ENCODE measurements around the gene ZC3H12C.
"Not testable (repeated sequence)": the region's sequence is repeated elsewhere in the genome, so short reads cannot be mapped to it uniquely, and the experiment has no call there.

The ZC3H12C gene

DNA sequence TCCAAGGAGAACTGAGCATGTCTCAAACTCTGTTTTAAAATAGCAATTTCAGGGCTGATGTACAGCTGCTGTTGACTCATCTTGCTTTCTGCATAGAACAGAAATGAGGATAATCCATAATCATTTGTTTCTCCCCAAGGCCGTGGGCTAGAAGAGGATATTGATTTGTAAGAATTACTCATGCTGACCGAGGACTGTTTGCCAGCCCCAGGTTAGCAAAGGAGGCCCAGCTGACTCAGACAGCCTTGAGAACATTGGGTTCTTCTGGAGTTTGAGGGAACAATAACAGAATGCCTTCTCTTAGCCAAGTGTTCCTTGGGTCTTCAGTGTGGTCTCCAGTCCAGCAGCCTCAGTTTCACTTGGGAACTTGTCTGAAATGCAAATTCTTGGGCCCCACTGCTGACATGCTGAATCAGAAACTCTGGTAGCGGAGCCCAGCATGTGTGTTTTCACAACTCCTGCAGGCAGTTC is 92.0 kb downstream of the ZC3H12C start:
- peak; percentile 84 for DNase-seq (ENCODE audit: low read depth)

DNA sequence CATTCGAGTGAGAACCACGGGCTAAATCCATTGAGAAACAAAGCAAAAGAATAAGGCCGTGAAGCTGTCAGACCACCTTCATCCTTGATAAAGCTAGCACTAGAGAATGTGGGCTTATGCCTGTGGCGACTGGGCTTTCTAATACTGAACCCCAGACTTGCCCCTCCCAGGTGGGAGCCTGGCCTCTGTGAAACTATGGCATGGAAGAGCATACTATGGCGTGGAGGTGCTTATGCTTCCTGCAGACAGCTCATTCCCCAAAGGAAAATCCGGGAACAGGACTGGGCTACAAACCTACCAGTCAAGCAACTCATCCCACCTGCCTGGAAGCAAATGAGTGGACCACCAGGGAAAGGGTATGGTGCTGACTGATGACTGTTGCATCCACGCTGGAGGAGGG is 92.4 kb downstream of the ZC3H12C start:
- no peak for DNase-seq (ENCODE audit: low read depth)

DNA sequence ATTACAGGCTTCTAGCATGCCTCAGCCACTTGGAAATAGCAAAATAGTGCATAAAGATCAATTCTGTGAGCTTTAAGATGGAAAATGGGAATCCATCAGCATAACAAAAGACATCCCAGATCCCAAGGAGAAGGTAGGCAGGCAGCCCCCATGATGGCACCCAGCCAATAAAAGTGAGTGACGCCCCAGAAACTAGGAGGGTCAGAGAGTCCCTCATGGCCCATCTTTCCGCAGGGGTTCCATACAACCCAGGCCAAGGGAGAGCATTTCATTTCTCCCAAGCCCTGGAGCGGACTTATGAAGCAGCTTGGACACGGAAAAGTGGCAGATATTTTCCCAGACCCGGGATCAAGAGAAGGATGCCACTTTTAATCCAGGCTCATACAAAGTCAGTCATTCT is 93.3 kb downstream of the ZC3H12C start:
- DNase-seq (ENCODE audit: low read depth) = no peak

DNA sequence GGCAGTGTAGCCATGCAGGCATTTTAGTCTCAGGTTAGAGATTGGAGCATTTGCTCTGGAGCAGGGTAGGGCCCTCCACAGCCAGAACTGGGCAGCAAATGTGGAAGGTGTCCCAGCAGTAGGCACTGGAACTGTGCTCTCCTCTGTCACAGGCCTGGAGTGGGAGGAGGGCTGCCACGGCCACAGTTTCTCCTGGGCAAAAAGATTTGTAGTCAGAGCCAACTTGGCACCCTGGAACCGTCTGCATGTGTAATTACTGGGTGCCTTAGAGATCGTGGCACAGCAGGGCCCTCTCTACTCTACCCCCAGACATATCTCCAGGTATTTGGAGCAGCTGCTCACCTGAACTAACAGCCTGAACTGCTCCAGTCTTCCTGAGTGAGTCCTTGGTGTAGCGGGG is 93.7 kb downstream of the ZC3H12C start:
- DNase-seq (ENCODE audit: low read depth) = no peak

DNA sequence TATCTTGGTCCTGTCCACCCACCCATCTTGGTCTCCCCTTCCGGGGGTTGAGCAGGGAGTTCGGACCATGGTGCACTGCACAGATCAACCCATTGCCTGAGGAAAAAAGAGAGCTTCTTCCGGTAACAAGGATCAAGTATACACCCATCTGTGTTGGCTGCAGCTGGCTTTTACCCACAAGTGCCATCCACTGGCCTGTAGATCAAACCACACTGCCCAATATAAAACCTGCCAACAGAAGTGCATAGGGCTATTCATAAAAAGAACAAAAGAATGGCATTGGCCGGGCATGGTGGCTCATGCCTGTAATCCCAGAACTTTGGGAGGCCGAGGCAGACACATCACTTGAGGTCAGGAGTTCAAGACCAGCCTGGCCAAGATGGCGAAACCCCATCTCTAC is 94.5 kb downstream of the ZC3H12C start:
- DNase-seq (ENCODE audit: low read depth) = no peak

DNA sequence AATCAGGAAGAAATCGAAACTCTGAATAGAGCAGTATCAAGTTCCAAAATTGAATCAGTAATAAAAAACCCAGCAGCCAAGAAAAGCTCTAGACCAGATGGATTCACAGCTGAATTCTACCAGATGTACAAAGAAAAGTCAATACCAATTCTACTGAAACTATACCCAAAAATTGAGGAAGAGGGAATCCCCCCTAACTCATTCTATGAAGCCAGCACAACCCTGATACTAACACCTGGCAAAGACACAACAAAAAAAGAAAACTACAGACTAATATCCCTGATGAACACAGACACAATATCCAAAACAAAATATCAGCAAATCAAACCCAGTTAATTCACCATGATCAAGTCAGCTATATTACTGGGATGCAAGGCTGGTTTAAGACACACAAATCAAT is 97.7 kb downstream of the ZC3H12C start:
- no peak for DNase-seq (ENCODE audit: low read depth)

DNA sequence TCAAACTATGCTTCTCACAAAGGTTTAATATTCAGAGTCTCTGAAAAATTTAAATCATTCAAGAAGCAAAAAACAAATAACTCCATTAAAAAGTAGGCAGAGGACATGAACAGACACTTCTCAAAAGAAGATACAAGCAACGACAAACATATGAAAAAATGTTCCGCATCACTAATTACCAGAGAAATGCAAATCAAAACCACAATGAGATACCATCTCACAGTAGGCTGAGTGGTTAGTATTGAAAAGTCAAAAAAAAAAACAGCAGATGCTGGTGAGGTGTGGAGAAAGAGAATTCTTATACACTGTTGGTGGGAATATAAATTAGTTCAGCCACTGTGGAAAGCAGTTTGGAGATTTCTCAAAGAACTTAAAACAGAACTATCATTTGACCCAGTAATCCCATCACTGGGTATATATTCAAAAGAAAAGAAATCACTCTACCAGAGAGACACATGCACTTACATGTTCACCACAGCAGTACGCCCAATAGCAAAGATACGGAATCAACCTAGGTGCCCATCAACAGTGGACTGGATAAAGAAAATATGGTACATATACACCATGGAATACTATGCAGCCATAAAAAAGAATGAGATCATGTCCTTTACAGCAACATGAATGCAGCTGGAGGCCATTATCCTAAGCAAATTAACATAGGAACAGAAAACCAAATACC is 99.6 kb downstream of the ZC3H12C start:
- not testable (repeated sequence) for DNase-seq (ENCODE audit: low read depth)

DNA sequence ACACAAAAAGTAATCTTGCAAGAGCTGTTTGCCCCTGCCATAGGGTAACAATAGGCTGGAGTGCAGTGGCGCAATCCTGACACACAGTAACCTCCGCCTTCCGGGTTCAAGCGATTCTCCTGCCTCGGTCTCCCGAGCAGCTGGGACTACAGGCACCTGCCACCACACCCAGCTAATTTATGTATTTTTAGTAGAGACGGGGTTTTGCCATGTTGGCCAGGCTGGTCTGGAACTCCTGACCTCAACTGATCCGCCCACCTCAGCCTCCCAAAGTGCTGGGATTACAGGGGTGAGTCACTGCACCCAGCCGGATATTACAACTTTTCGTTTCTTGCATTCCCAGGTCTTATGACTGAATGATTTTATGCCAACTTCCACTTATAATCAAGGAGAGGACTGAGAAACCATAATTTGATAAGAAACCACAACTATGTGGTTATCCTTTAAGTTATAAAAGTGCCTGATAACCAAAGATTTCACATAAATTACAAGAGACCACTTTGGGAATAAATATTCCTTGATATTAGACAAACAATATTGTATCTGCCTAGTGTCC is 101.1 kb downstream of the ZC3H12C start:
- peak; percentile 87 for DNase-seq (ENCODE audit: low read depth)

DNA sequence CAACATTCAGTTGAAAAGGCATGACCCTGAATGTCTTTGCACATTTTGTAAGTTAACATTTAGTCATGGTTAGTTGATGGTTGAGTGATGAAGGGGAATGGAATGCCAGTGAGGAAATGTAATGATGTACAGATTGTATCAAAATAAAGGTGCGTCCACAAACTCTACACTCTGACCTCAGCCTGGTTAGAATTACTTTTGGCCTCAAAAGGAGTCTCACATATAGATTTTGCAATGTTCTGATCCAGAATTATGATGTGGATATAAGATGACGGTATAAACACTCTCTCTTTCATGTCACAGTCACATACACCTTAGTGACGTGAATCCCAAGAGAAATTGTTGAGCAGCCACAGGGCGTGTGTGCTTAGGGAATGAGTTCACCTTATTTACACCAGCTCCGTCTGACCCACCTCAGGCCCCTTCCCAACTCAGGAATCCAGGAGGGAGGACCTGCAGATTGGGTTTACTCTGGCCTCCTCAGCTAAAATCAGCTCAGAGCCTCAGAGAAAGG is 103.1 kb downstream of the ZC3H12C start:
- DNase-seq (ENCODE audit: low read depth) = peak; percentile 93

DNA sequence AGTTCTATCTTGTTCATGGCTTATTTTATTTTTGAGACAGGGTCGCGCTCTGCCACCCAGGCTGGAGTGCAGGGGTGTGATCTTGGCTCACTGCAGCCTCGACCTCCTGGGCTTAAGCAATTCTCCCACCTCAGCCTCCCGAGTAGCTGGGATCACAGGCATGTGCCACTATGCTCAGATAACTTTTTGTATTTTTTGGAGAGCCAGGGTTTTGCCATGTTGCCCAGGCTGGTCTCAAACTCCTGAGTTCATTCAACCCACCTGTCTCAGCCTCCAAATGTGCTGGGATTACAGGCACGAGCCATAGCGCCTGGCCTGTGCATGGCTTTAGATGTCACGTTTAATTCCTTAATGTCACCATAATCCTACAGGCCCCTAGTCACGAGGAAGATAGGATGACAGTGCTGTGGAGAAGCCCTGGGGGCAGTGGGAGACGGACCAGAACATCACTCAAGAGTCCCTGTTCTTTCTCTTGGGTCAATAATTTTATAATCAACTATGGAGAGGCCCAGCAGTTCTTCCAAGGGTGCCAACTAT is 103.8 kb downstream of the ZC3H12C start:
- DNase-seq (ENCODE audit: low read depth) = no peak

DNA sequence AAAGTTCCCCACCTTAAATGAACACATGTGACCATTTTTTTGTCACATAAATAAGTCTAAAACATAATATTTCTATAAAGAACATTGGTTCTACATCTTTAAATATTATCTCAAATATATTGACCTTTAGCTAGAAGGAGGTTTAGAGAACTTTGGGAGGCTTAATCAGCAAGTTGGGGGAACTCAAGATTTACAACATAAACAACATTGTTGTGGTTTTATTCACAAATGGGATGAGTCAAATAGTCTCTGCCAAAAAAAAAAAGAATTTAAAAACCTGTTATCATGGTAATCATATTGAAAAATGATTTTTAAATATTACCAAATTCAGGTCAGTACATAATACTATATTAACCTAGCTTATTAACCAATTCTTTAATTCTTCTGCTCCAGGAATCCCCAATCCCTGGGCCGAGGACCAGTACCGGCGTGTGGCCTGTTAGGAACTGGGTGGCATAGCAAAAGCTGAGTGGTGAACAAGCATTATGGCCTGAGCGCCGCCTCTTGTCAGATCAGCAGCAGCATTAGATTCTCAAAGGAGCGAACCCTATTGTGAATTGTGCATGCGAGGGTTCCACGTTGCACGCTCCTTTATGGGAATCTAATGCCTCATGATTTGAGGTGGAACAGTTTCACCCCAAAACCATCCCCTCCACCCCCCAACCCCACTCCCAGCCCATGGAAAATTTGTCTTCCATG is 105.0 kb downstream of the ZC3H12C start:
- DNase-seq (ENCODE audit: low read depth) = peak; percentile 82

DNA sequence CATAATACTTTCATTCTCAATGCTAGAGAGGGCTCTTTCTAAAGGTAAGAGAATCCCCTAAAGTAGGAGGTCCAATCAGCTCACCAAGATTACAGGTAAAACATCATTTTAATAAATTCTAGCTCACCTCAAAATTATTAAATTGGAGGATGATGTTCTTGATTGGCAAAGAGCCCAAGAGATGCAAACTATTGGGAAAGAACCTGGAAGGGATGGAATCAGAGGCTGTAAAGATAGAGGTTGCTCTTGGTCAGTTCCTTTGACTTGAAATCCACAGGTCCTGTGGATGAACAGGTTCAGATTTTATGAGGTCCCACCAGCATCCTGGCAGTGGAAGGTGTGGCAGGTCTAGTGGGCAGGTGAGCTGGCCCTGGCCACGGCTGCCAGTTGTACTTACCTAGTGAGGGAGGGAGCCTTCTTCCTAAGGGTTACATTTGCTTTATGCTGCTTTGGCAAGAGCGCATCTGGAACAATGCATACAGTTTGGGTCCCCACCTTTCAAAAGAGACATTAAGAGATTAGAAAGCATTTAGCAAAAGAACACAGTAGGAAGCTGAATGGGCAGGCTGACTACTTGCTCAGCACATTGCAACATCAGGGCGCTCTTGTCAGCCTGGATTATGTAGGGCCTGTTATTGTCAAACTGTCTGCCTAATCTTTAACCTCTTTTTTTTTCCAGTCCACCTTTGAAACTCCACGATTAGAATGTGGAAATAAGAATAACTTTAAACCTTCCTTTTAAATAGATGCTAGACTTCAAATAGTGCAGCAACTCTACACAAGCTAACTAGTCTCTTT is 106.2 kb downstream of the ZC3H12C start:
- no peak for DNase-seq (ENCODE audit: low read depth)

DNA sequence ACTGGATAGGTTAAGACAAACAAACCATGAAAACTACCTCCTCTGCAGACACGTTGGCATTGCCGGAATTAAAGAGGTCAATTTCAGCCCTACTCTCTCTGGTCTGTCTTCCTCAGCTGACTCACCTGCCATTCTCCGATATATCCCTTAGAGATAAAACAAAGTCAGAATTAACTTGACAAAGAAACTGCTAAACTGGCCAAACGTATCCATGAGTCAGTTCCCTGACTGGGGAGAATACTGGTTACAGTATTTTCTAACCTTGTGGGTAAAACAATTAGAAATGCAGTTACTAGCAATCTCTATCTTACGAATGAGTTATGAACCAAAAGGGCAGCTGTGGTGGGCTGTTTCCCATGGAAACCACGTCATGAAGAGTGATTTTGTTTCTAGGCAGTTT is 107.0 kb downstream of the ZC3H12C start:
- DNase-seq (ENCODE audit: low read depth) = peak; percentile 63

DNA sequence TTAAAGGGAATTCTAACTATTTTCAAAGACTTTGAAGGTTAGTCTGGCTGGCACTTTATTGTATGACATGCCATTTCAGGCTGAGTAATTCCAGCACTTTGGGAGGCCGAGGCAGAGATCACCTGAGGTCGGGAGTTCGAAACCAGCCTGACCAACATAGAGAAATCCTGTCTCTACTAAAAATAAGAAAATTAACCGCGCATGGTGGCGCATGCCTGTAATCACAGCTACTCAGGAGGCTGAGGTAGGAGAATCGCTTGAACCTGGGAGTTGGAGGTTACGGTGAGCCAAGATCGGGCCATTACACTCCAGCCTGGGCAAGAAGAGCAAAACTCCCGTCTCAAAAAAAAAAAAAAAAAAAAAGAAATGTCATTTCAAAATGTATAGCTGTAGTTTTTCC is 107.6 kb downstream of the ZC3H12C start:
- no peak for DNase-seq (ENCODE audit: low read depth)

DNA sequence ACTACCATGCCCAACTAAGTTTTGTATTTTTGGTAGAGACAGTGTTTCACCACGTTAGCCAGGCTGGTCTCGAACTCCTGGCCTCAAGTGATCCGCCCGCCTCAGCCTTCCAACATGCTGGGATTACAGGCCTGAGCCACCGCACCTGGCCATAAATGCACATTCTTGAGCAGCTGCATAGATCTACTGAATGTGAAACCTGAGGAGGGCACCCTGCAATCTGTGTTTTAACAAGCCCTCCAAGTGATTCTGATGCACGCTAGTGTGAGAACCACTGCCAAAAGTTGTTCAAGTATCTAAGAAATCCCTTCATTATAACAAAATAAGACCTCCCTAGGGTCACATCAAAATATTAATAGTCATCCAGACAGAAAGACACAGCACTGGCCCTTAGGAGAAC is 113.9 kb downstream of the ZC3H12C start:
- no peak for DNase-seq (ENCODE audit: low read depth)

DNA sequence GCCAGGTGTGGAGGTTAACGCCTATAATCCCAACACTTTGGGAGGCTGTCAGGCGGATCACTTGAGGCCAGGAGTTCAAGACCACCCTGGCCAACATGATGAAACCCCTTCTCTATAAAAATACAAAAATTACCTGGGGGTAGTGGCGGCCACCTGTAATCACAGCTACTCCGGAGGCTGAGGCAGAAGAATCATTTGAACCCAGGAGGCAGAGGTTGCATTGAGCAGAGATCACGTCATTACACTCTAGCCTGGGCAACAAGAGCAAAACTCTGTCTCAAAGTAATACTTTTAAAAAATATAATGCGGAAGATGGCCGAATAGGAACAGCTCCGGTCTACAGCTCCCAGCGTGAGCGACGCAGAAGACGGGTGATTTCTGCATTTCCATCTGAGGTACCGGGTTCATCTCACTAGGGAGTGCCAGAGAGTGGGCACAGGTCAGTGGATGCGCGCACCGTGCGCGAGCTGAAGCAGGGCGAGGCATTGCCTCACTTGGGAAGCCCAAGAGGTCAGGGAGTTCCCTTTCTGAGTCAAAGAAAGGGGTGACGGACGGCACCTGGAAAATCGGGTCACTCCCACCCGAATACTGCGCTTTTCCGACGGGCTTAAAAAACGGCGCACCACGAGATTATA is 115.6 kb downstream of the ZC3H12C start:
- DNase-seq (ENCODE audit: low read depth) = not testable (repeated sequence)

DNA sequence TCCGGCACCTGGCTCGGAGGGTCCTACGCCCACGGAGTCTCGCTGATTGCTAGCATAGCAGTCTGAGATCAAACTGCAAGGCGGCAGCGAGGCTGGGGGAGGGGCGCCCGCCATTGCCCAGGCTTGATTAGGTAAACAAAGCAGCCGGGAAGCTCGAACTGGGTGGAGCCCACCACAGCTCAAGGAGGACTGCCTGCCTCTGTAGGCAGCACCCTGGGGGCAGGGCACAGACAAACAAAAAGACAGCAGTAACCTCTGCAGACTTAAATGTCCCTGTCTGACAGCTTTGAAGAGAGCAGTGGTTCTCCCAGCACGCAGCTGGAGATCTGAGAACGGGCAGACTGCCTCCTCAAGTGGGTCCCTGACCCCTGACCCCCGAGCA is 116.1 kb downstream of the ZC3H12C start:
- not testable (repeated sequence) for DNase-seq (ENCODE audit: low read depth)

DNA sequence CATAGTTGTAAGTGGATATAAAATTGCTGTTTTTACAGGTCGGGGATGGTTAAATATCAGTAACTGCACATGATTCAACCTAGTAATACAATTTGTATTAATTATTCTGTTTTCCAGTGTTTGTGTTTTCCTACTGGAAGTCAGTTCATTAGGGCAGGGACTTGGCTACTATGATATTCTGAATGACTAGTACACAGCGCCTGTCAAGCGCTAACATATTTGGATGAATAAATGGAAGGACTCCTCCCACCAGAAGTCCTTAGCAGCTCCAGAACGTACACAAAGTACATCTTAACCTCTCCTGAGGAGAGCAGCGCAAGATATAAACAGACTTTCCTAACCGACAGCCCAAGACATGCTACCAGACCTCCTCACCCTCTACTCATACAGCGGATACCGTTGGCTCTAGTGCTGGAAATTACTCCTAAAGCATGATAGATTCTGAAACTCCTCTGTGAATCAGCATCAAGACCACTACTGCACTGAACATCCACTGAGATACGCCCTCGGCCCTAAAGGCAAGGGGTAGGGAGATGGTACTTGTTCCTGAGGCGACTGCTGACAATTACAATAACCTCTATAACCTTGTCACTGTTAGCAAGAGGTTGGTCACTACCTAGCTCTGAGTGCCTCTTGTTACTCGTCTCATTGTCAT is 124.2 kb downstream of the ZC3H12C start:
- no peak for DNase-seq (ENCODE audit: low read depth)

DNA sequence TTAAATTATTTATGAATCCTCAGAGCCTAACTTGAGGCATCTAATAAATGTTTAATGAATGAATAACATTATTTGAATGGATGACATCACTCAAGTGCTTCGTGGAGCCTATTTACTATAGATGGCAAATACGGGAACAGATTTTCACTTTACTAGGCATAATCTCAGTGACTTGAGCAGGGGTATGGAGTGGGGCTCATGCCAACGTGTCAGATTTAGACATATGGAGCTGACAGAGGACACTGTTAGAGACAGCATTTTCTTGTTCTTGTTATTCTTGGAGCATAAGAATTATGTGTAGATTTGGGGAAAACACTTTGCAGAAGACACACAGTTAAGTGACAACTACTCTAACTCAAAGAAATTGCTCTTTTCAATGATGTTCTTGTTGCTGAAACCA is 124.7 kb downstream of the ZC3H12C start:
- DNase-seq (ENCODE audit: low read depth) = no peak

DNA sequence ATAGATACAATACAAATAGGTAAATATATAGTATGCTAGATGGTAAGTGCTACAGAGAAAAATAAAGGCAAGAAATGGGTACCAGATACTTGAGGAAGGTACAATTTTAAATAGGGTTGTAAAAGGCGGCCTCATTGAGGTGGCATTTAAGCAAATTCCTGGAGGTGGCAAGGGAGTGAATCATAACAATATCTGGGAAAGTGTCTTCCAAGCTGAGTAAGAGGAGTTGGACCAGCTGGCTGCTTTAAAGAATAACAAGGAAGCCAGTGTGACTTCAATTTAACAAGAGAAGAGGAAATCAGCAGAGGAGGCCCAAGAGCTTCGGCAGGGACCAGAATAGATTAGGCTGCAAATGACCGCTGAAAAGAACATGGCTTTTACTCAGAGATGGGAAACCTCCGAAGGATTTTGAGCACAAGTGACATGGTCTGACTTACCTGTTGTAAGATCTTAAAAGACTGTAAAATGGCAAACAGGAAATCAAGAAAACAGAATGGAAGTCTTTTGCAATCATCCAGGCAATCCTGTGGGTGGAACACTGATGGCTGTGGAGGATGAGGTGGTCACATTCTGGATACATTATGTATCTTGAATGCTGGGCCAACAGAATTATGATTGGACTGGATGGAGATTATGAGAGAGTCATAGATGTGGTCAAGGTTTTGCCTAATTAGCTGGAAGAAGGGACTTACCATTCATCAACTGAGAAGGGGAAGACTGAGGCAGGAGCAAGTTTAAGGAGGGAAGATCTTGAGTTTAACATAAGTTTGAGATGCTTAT is 126.0 kb downstream of the ZC3H12C start:
- DNase-seq (ENCODE audit: low read depth) = peak; percentile 35

Data from ELR (cell line).